Measurements from ENCODE around the gene GNPTG. TPM values are rescaled to one million over a fixed set of nuclear protein-coding genes. Genes with fewer than 3 reads are reported as not detected.

The GNPTG gene
- total and polyA plus RNA-seq, 9 of the 15 experiments (the other 6 are each of a cell fraction or from before 2014, with no cell fraction given): 0.69 to 33.3 (median 13.6) TPM

DNA sequence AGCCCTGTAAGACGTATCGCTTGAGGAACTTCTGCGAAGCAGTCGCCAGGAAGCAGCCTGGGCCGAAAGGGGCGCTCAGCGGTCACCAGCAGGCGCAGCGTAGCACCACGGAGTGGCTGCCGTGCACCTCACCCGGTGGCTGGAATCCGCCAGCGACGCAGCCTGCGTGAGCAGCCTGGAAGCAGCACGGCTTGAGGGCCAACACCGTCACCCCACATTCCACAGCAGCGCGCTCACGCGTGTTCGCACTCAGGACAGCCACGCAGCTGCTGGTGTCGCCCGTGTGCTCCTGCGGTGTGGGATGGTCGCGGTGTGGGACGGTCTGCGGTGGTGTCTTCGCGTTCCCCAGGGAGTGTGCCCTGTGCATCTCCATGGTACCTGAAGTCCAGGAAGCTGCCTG, 32.7 kb upstream of the GNPTG start (continued):
- TF ChIP-seq RBM22 (IDR thresholded peaks at IDR 0.05; ENCODE audit: low read depth, low read length, poor library complexity, severe bottlenecking): peak; percentile 73
- TF ChIP-seq, protein P1, sequence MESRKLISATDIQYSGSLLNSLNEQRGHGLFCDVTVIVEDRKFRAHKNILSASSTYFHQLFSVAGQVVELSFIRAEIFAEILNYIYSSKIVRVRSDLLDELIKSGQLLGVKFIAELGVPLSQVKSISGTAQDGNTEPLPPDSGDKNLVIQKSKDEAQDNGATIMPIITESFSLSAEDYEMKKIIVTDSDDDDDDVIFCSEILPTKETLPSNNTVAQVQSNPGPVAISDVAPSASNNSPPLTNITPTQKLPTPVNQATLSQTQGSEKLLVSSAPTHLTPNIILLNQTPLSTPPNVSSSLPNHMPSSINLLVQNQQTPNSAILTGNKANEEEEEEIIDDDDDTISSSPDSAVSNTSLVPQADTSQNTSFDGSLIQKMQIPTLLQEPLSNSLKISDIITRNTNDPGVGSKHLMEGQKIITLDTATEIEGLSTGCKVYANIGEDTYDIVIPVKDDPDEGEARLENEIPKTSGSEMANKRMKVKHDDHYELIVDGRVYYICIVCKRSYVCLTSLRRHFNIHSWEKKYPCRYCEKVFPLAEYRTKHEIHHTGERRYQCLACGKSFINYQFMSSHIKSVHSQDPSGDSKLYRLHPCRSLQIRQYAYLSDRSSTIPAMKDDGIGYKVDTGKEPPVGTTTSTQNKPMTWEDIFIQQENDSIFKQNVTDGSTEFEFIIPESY (CRISPR knock-in tag; IDR thresholded peaks at IDR 0.05): peak; percentile 96
- no peak for TF ChIP-seq SUPT5H (IDR thresholded peaks at IDR 0.05)
- TF ChIP-seq RBFOX2 (IDR thresholded peaks at IDR 0.05; ENCODE audit: low read depth, low read length): peak; percentile 66
- TF ChIP-seq, protein P2, sequence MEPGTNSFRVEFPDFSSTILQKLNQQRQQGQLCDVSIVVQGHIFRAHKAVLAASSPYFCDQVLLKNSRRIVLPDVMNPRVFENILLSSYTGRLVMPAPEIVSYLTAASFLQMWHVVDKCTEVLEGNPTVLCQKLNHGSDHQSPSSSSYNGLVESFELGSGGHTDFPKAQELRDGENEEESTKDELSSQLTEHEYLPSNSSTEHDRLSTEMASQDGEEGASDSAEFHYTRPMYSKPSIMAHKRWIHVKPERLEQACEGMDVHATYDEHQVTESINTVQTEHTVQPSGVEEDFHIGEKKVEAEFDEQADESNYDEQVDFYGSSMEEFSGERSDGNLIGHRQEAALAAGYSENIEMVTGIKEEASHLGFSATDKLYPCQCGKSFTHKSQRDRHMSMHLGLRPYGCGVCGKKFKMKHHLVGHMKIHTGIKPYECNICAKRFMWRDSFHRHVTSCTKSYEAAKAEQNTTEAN (CRISPR knock-in tag; IDR thresholded peaks at IDR 0.05): no peak
- TF ChIP-seq, protein P3, sequence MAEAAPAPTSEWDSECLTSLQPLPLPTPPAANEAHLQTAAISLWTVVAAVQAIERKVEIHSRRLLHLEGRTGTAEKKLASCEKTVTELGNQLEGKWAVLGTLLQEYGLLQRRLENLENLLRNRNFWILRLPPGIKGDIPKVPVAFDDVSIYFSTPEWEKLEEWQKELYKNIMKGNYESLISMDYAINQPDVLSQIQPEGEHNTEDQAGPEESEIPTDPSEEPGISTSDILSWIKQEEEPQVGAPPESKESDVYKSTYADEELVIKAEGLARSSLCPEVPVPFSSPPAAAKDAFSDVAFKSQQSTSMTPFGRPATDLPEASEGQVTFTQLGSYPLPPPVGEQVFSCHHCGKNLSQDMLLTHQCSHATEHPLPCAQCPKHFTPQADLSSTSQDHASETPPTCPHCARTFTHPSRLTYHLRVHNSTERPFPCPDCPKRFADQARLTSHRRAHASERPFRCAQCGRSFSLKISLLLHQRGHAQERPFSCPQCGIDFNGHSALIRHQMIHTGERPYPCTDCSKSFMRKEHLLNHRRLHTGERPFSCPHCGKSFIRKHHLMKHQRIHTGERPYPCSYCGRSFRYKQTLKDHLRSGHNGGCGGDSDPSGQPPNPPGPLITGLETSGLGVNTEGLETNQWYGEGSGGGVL (CRISPR knock-in tag; IDR thresholded peaks at IDR 0.05): no peak
